IPS-15b (cell line): ENCODE results near the gene HDAC8.
"Not testable (repeated sequence)": the region's sequence is repeated elsewhere in the genome, so short reads cannot be mapped to it uniquely, and the experiment has no call there.

Experiments used
- H3K27me3 ChIP-seq: one replicate; pipeline ENCODE4 v1.6.1; 2013; ENCODE audit warnings: low read length; ENCODE audit not compliant: control insufficient read depth, insufficient read depth
- H3K36me3 ChIP-seq: one replicate; pipeline ENCODE4 v1.6.1; 2013; ENCODE audit warnings: low read length; ENCODE audit not compliant: control insufficient read depth, insufficient read depth
- H3K4me1 ChIP-seq: one replicate; pipeline ENCODE4 v1.6.1; 2013; ENCODE audit warnings: mild to moderate bottlenecking, low read length; ENCODE audit not compliant: control insufficient read depth, insufficient read depth
- H3K4me3 ChIP-seq: one replicate; pipeline ENCODE4 v1.5.1; 2013; ENCODE audit warnings: low read depth, low read length
- H3K9ac ChIP-seq: one replicate; pipeline ENCODE4 v1.6.1; 2013; ENCODE audit warnings: low read depth, mild to moderate bottlenecking, low read length
- H3K9me3 ChIP-seq: one replicate; pipeline ENCODE4 v1.6.1; 2013; ENCODE audit warnings: mild to moderate bottlenecking, low read length; ENCODE audit not compliant: control insufficient read depth, insufficient read depth

The HDAC8 gene

DNA sequence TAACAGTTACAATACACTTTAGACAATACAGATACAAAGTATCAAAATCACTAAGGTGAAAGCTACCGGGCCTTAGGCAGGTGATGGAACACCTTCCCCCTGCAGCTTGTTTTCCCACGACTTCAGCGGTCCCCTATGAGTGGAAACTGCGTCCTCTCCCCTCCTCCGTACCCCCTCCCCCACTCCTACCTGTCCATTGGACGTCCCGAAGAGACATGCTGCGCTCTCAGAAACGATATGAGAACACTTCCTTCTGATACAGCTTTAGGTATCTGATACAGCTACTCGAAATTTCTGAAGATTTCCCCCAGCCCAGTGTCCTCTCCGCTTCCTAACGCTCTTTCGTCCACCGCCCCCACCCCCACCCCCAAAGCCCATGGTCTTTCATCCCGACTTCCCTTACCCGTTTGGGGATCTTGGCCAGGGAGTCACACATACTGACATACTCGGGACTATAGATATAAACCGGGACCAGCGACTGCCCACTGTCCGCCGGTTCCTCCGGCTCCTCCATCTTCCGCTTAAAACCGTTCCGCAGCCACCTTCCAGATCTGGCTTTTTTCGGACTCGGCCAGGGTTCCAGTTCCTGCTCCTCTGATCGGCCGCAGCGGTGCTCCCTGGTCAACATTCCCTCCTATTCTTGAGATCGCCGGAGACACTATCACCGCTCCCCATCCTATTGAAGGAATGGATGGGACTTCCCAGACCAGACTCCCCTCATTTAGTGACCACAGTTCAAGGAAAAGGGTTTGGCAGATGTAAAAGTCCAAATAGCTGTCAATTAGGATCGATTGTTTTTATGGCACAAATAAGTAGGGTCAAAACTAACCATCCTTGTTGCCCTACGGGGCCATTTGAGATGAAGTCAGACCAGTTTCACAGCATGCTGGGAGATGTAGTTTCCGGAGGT is at the start of gene HDAC8:
Gene HDAC8, minus strand, starts transcription at position 596 of the 910 bp plus-strand sequence. Its CDS starts 82 bp downstream, at position 514.
- H3K9ac ChIP-seq = peak within 1 kb of the TSS; percentile 92
- H3K9me3 ChIP-seq = no peaks in the 10 kb centered on the region
- H3K36me3 ChIP-seq = no peaks in the 10 kb centered on the region
- no peaks in the 10 kb centered on the region for H3K4me1 ChIP-seq
- no peaks in the 10 kb centered on the region for H3K27me3 ChIP-seq
- H3K4me3 ChIP-seq = peak within 1 kb of the TSS; percentile 90

DNA sequence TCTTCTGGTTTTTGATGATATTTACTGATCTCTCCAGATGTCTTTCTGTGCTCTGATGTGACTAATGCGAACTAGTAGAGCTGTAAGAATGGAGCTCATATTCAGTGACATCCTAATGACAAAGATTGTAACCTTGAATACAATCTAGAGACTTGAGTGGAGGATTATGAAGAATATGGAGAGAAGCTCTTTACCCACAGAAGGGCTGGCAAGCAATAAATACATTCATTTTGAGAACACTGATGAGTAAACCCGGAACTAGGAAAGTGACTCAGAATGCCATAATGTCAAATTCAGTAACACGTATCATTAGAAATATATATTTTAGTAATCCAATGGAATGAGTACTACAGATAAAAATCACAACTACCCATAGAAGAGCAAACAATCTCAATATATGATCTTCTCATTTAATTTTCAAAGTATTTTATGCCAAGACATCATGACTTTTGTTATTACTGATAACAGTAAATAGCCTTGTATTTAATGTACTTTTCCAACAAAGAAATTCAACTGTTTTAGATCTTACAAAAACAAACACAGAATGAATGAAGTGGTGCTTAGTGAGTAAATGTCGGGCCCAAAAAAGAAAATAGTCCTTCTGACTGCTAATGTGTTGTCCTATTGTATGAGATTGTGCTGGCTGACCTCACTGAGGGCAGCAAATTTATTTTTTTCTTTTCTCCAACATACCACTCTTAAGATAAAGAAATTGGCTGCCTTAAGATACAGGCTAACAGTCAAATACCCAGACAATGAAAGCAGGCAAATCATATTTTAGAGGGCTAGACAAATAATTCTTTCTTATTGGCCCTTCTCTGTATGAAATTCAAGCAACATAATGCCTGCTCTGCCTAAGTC is 49.2 kb upstream of the HDAC8 start:
- Histone ChIP-seq H3K9ac (no peak overlapping the region), H3K36me3 (no peaks in the 10 kb centered on the region), H3K4me1 (no peaks in the 10 kb centered on the region), H3K9me3 (no peaks in the 10 kb centered on the region), H3K27me3 (no peaks in the 10 kb centered on the region), H3K4me3 (no peak overlapping the region)

DNA sequence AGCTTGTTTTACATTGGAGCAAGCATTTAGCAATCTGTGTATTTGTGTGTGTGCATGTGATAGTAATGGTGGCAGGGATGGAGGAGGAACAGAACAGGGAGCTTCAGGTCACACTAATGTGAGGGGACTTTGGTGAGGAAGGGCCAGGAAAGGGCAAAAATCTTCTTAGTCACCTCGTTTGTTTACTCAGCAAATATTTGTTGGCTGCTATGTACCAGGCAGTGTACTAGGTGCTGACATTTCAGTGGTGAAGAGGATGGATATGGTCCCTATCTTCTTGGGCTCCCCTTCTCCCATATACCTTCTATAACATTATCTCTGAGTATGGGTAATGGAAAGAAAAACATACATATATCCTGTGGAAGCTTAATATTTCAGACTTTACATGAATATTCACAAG is 48.5 kb upstream of the HDAC8 start:
- Histone ChIP-seq H3K27me3 (no peaks in the 10 kb centered on the region), H3K36me3 (no peaks in the 10 kb centered on the region), H3K4me1 (no peaks in the 10 kb centered on the region), H3K9me3 (no peaks in the 10 kb centered on the region), H3K4me3 (no peak overlapping the region), H3K9ac (no peak overlapping the region)

DNA sequence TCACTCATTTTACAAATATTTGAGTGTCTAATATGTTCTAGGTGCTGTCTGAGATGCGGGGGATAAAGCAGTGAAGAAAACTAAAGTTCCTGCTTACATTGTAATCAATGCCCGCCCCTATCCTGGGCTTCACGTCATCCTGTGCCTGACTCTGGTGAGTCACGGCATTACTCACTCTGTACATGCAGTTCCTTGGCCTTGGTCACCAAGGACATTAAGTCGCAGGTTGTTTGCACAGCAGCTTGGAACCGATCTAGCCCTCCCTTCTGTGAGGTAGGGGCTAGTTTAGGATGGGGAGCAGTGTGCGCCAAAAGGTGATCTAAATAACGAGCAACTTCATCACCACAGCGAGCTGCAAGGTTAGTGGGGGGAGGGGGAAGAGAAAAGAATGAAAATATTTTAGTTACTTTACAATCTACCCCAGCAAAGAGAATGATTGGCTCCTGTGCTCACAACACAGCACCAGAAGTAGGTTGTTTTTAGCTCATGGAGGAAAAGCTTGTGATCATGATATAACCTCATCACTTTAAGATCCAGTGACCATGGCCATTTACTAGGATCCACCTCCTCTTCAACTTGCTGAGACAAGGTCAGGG is 48.0 kb upstream of the HDAC8 start:
- H3K36me3 ChIP-seq = no peaks in the 10 kb centered on the region
- H3K27me3 ChIP-seq = no peaks in the 10 kb centered on the region
- no peaks in the 10 kb centered on the region for H3K9me3 ChIP-seq
- H3K4me1 ChIP-seq = no peaks in the 10 kb centered on the region
- H3K4me3 ChIP-seq = no peak overlapping the region
- no peak overlapping the region for H3K9ac ChIP-seq

DNA sequence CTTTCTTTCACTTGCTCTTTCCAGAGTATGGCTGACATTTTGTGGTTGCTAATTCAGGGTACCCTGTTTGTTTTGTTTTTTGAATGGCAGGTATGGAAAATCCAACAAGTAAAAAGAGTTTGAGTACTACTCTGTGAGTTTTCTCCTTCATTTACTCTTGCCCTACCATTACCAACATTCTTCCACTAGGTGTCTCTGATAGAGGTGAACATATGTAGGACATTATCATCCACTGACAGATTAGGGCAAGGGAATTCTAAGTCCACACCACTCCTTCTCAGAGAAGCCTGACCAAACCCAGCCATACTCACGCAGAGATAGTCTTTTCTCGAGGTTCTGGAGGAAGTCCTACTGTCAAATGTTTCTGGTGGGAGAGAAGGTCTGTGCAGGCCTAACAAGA is 36.7 kb upstream of the HDAC8 start:
- Histone ChIP-seq H3K36me3 (no peaks in the 10 kb centered on the region), H3K9ac (no peak overlapping the region), H3K4me3 (no peak overlapping the region), H3K4me1 (no peaks in the 10 kb centered on the region), H3K9me3 (no peaks in the 10 kb centered on the region), H3K27me3 (no peaks in the 10 kb centered on the region)

DNA sequence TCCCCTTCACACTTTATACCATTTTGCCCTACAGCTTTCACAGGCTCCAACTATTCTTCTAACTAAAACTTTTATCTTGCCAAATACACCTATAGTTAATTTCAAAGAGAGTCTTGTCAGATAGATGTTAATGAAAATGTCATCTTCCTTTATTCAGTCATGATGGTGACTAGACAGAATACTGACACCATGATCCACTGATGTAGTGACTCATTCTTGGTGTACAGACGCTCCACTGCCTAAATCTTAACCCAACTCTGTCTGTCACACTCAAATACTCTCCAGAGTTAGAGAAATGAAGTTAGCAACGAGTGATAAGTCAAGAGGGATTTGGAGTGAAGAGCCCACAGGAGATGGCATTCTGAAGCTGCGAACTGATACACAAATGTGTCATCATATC is 32.1 kb upstream of the HDAC8 start:
- Histone ChIP-seq H3K4me1 (no peaks in the 10 kb centered on the region), H3K36me3 (no peaks in the 10 kb centered on the region), H3K4me3 (no peak overlapping the region), H3K27me3 (no peaks in the 10 kb centered on the region), H3K9me3 (no peaks in the 10 kb centered on the region), H3K9ac (no peak overlapping the region)

DNA sequence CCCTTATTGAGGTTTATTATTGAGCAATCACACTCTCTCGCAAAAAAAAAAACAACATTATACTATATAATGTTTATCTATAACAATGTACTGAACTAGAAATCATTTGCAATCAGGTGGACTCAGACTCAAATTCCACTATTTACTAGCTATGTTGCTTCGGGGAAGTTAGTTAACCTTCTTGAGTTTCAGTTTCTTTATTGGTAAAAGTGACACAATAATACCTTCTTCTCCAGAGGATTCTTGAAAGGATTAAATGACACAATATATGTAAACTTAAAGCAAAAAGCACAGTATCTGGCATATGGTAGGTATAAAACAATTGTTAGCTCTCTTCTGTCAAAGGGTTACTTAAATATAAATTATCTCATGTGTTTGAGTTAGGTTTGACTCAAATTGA is 31.5 kb upstream of the HDAC8 start:
- Histone ChIP-seq H3K36me3 (no peaks in the 10 kb centered on the region), H3K27me3 (no peaks in the 10 kb centered on the region), H3K9ac (no peak overlapping the region), H3K4me1 (no peaks in the 10 kb centered on the region), H3K9me3 (no peaks in the 10 kb centered on the region), H3K4me3 (no peak overlapping the region)

DNA sequence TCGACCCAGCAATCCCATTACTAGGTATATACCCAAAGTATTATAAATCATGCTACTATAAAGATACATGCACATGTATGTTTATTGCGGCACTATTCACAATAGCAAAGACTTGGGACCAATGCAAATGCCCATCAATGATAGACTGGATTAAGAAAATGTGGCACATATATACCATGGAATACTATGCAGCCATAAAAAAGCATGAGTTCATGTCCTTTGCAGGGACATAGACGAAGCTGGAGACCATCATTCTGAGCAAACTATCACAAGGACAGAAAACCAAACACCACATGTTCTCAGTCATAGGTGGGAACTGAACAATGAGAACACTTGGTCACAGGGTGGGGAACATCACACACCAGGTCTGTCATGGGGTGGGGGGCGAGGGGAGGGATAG is 18.4 kb upstream of the HDAC8 start:
- not testable (repeated sequence) for H3K36me3 ChIP-seq, H3K27me3 ChIP-seq, H3K9ac ChIP-seq, H3K4me1 ChIP-seq, H3K4me3 ChIP-seq, H3K9me3 ChIP-seq

DNA sequence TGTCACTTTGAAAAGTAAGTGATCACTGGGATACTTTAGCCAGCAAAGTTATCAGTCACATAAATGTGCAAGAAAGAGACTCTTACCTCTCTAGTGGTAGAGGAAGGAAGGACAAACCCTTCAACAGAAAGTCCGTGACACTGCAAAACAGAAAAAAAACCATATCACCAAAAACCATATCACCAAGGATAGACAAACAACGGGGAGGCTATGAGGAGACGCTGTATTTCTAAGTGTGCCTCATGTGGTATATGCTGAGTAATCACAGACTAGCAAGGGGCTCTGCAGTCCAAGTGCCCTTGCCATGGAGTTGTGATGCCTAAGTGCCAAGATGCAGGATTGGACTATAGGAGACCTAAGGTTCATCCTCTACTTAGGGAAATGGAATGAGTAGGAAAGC is 11.5 kb upstream of the HDAC8 start:
- no peak overlapping the region for H3K4me3 ChIP-seq
- H3K9me3 ChIP-seq = no peaks in the 10 kb centered on the region
- no peaks in the 10 kb centered on the region for H3K4me1 ChIP-seq
- no peak overlapping the region for H3K9ac ChIP-seq
- no peaks in the 10 kb centered on the region for H3K27me3 ChIP-seq
- H3K36me3 ChIP-seq = peaks cover 3% of the 10 kb centered on the region

DNA sequence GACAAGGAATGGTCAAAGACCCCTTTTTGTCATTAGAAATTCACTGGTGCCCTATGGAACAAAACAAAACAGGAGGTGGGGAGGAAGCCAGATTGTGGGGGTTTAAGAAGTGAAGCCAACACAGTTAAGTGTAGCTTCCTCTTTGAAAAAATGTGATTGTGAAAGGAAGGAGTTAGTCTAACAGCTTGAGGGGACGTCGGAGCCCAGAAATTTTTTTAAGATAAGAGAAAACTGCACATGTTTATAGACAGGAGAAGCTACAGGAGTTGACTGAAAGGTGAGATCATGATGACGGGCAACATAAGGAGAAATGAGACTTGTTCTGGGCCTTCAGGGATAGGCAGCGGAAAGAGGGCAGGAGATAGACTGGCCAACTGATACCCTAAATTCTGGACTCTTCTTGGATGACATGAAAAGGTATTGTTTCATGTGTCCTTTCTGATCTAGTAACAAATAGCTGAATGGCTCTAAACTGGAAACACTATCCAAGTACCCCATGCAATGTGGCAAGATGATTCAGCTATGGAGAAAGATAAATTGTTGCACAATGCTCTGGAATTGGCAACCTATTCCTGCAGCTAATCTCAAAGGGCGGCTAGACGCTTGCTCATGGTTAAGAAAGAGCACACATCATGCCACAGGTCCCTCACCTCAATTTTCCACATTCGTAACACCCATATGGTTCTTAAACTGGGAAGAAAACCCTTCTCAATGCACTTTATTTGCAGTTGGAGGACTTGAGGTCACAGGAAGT is 3.7 kb upstream of the HDAC8 start:
- H3K4me1 ChIP-seq = no peaks in the 10 kb centered on the region
- no peak overlapping the region for H3K9ac ChIP-seq
- H3K27me3 ChIP-seq = no peaks in the 10 kb centered on the region
- H3K36me3 ChIP-seq = no peaks in the 10 kb centered on the region
- H3K4me3 ChIP-seq = no peak overlapping the region
- H3K9me3 ChIP-seq = no peaks in the 10 kb centered on the region

DNA sequence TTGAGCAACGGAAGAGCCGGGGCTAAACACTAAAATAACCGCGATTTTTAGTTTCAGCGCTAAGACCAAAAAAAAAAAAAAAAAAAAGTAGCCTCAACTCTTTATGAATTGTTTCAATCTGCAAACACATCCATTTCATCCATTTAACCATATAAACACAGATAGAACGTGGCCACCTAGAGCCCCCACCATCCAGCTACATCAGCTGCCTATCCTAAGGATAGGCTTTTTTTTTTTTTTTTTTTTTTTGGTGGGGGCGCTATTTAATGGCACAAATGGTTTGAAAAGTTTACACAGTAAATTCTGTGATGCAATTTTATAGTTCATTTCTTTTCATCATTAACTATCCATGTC is 492 bp upstream of the HDAC8 start:
- no peaks in the 10 kb centered on the region for H3K27me3 ChIP-seq
- no peaks in the 10 kb centered on the region for H3K4me1 ChIP-seq
- H3K4me3 ChIP-seq = peak overlapping the region; percentile 90
- H3K9me3 ChIP-seq = no peaks in the 10 kb centered on the region
- H3K36me3 ChIP-seq = no peaks in the 10 kb centered on the region
- H3K9ac ChIP-seq = peak overlapping the region; percentile 92
